GM18502 (cell line): ENCODE measurements around the gene TAPBP.

Experiments used
- ATAC-seq: cut with Tn5 transposase; IDR thresholded peaks from one replicate; pipeline ENCODE4 v1.9.1; 2021; ENCODE audit warnings: mild to moderate bottlenecking; ENCODE audit not compliant: unreplicated experiment, poor library complexity

The TAPBP gene

DNA sequence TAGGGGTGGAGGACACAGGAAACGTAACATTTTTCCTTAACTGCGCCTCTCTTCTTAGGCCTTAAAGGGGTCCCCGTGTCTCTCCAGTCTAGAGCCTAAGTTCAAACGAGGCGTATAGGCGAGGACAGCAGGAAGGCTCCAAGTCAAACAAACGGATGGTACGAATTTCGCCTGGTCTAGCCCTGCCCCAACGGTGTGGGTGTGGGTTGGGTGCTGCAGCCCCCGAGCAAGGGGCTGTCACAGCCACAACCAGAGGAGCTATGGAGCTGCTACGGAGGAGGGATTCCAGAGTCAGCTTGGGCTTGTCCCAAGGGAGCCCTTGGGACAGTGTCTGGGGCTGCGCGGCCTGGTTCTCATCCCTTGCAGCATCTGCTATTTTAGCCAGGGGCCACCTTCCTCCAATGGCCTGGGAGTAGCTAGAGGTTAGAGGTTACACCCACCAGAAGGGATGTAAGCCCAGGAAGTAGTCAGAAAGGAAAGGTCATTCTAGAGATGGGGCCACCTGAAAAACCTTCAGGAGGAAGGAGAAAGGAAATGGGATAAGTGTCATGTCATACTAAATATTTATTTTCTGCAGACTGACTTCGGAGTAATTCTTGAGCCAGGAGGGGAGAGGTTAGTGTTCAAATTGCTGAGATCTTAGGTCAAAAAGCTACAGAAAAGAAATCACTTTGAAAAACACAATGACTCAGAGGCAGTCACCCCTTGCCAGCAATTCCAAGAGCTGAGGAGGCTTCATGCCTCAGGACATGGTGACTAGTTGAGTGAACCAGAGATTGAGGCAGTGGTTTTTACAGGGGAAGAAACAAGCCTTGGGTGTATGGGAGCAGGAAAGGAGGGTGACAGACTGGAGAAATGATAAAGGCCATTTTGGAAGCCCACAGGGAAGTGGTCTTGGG lies 63.9 kb downstream of the TAPBP start:
- peak; percentile 6 for ATAC-seq
